Stimulated activated CD4-positive, alpha-beta T cell treated with anti-CD3 and anti-CD28 coated beads, Interleukin-2, amount 100 ng/mL, for 48 hours (primary cell): ENCODE measurements around the gene BRPF3.
"Not testable (repeated sequence)": the region's sequence is repeated elsewhere in the genome, so short reads cannot be mapped to it uniquely, and the experiment has no call there.

ENCODE experiments used
- DNase-seq, 2 donors: peaks; one replicate each; pipeline ENCODE4 v3.0.0-alpha.2; 2020

The BRPF3 gene

GRCh38 chr6:36200998-36201596 is 4.6 kb downstream of the BRPF3 start:
- no peak for DNase-seq

- DNase-seq: no peak
Observed at GRCh38 chr6:36201612-36202011, 5.1 kb downstream of the BRPF3 start.

DNA sequence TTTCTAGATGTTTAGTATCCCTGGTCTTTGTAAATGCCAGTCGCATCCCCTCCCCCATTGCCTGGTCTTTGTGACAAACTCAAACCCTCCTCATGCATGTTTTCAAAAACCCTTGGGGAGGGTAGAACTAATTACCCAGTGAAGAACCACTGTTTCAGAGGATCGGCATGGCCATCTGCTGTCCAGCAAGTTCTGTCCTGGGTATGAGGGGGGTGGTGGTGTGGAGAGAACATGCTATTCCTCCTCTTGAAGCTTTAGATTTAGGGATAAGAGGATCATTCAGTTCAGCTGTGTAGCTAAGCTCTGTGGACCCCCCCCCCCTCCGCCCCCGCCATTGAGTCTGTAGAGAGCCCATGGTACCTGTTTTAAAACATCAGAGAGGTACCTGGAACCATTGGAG is 5.6 kb downstream of the BRPF3 start:
- no peak for DNase-seq

DNA sequence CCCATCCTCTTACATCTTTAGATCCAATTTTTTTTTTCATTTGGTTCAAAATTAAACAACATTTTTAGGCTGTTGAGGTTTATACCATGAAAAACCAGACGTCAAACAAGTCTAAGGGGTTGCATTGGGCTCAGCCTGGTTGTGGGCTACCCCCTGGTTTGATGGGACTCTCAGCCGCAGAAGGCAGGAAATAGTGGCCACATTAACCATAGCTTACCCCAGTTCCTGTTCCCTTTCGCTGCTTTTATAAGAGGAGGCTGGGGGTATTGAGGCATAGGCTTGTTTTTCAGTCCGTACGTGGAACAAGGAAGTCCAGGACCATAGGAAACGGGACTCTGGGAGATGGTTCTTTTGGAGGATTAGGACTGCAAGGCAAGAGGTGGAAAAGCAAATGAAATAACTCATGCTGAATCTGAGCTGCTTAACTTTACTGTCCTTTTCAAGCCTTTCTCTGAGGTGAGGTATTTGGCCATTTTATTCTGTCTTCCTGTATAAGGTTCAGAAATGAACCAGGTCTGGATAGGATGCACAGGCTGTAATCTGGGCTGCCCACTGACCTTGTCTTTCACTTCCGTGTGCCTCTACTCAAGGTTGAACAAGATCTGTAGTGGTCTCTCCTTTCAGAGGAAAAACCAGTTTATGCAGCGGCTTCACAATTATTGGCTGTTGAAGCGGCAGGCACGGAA is 7.7 kb downstream of the BRPF3 start:
- DNase-seq: no peak

DNA sequence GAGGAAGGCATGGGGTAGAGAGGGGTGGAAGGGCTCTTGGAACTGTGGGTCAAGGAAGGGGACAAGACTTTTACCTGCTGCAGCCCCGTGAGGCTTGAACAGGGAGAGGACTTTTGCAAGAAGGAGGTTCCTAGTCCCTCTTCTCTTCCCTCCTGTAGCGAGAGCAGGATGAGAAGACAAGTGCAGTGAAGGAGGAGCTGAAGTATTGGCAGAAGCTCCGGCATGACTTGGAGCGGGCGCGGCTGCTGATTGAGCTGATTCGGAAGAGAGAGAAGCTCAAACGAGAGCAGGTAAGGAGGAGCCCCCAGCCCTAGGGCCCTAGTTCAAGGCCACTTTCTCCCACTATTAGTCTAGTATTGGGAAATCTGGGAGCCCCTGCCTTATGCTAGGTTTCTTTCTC is 10.6 kb downstream of the BRPF3 start:
- no peak for DNase-seq

GRCh38 chr6:36209606-36210005 is 13.1 kb downstream of the BRPF3 start:
- no peak for DNase-seq

- no peak for DNase-seq
Observed at GRCh38 chr6:36210182-36210581, 13.6 kb downstream of the BRPF3 start.

DNA sequence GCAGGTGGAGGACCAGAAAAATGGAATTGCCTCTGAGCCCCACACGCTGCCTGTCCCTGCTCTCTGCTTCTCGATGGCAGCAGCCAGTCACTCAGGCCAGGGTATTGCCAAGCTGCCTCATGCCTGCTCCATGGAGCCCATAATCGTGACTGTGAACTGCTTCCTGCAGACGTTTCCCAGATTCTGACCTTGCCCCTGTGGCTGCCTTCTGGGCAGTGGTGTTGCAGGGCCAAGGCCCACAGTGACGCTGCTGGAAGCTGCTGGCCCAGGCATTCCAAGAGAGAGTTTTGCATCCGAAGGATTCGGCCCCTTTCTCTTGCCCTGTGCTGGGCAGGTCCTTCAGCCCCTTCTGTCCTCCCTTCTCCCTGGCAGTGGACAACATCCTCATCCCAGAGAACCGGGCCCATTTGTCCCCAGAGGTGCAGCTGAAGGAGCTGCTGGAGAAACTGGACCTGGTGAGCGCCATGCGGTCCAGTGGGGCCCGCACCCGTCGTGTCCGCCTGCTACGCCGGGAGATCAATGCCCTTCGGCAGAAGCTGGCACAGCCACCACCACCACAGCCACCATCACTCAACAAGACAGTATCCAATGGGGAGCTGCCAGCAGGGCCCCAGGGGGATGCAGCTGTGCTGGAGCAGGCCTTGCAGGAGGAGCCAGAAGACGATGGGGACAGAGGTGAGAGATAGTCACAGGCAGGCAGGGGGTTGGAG is 14.5 kb downstream of the BRPF3 start:
- no peak for DNase-seq

GRCh38 chr6:36216559-36216958 is 20.0 kb downstream of the BRPF3 start:
- no peak for DNase-seq

DNA sequence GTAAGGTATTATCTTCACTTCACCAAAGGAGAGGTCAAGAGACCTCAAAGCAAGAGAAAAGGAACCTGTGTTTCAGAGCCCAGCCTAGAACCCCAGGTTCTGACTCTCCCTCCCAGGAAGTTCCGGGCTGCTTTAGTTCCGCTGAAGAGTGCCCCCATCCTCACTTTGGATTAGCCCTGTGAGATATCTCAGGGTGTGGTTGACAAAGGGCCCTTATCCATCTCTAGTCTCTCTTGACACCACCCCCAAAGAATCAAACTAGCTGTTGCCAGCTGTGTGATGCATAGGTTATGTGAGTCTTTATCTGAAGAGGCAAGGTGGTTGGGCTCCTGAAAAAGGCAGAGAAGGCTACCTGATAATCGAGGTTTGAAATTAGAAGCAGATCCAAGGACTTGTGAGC is 20.6 kb downstream of the BRPF3 start:
- no peak for DNase-seq

DNA sequence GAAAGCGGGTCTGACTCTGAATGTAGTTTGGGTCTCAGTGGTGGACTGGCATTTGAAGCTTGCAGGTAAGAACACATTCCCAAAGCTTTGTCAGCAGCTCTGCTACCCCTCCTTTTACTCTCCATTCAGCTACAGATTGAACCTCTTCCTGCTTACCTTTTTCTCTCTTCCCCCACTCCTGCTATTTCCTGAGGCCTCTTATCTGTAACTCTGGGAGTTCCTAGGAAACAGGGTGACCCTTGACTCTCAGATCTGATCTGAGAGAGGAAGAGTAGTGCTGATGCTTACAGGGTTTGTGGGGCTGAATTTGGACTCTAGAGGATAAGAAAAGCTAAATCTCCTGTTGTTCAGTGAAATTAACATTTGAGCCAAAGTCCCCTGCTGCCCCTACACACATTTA is 21.4 kb downstream of the BRPF3 start:
- DNase-seq: no peak

DNA sequence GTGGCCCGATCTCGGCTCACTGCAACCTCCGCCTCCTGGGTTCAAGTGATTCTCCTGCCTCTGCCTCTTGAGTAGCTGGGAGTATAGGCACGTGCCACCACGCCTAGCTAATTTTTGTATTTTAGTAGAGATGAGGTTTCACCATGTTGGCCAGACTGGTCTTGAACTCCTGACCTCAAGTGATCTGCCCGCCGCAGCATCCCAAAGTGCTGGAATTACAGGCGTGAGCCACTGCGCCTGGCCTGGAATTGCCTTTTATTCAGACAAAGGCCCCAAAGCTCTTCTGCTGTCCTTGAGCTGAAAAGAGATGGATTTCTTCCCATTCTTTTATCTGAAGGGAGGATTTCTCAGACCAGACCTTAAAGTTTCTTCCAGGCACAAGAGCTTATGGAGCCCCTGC is 22.0 kb downstream of the BRPF3 start:
- not testable (repeated sequence) for DNase-seq

DNA sequence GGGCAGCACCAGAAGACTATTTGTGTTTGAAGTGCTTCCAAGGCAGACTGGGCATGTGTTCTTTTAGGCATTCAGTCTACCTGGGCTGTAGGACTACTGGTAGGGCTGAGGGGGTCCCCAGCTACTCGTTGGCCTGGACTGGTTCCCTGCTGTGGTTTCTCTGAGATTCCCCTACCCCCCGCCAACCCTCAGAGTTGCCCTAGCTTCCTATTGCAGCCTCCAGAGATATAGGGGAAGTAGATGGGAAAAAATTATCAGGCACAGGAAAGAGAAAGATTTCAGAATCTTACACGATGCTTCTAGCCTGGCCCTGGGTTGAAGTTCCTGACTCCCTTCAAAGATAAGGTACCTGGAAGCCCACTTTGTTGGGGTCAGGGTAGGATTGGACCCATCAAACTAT is 22.5 kb downstream of the BRPF3 start:
- DNase-seq: no peak

DNA sequence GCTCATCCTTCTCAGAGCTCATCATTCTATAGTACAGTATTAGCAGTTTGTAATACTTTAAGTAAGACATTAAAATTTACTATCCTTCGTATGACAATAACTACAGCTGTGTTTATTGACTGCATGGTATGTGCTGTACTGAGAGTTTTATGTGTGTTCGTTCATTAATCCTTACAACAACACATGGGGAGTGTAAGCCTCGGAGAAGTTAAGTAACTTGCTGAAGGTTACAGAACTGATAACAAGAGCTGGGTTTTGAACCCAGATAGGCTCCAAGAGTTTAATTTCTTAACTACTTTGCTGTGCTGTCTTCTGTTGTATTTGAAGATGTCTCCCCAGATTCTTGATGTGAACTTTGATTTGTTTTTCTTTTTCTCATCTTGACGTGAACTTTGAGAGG is 23.7 kb downstream of the BRPF3 start:
- DNase-seq: no peak

- no peak for DNase-seq
Observed at GRCh38 chr6:36221674-36222073, 25.1 kb downstream of the BRPF3 start.

DNA sequence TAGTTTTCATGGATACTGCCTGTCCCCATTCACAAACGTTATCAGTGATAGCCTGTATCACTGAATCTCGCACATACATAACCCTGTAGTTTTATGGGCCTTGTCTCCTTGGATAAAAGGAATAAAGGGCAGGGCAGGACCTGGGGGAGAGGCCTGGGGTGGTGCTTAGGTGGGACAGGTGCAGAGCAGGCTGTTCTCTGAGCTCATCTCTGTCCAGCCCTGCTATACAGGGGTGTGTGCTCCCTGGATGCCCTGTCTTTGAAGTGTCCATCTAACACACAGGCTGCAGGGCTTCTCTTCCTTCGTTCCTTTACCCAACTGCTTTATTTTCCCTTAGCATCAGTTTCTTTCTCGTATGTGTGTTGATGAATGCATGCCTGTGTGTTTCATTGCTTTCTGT is 26.4 kb downstream of the BRPF3 start:
- no peak for DNase-seq

- no peak for DNase-seq
Observed at GRCh38 chr6:36223706-36224105, 27.2 kb downstream of the BRPF3 start.

- no peak for DNase-seq
Observed at GRCh38 chr6:36224918-36225461, 28.4 kb downstream of the BRPF3 start.

- no peak for DNase-seq
Observed at GRCh38 chr6:36226438-36227047, 30.0 kb downstream of the BRPF3 start.

- no peak for DNase-seq
Observed at GRCh38 chr6:36227379-36228228, 31.1 kb downstream of the BRPF3 start.

GRCh38 chr6:36229223-36229622 is 32.7 kb downstream of the BRPF3 start:
- DNase-seq: no peak

- no peak for DNase-seq
Observed at GRCh38 chr6:36230371-36230770, 33.8 kb downstream of the BRPF3 start.

- no peak for DNase-seq
Observed at GRCh38 chr6:36232172-36232571, 35.6 kb downstream of the BRPF3 start.
